Parathyroid adenoma (tissue), 2 donors: ENCODE measurements around the gene PADI6.
"Not testable (repeated sequence)": the region's sequence is repeated elsewhere in the genome, so short reads cannot be mapped to it uniquely, and the experiment has no call there.

Source experiments
- H2AFZ ChIP-seq: fragments of 300-600 bp; sonication (generic); one replicate; pipeline ENCODE4 v1.7.0; 2017; ENCODE audit warnings: antibody characterized with exemption, mild to moderate bottlenecking
- H3K27ac ChIP-seq: fragments of 300-600 bp; sonication (generic); one replicate; pipeline ENCODE4 v1.7.0; 2017
- H3K27me3 ChIP-seq: fragments of 300-600 bp; sonication (generic); one replicate; pipeline ENCODE4 v1.7.0; 2017; ENCODE audit warnings: low read length; ENCODE audit not compliant: control insufficient read depth, insufficient read depth
- H3K36me3 ChIP-seq: fragments of 300-600 bp; sonication (generic); one replicate; pipeline ENCODE4 v1.7.0; 2017; ENCODE audit warnings: low read length; ENCODE audit not compliant: control insufficient read depth, insufficient read depth
- H3K4me1 ChIP-seq: fragments of 300-600 bp; sonication (generic); one replicate; pipeline ENCODE4 v1.7.0; 2017; ENCODE audit warnings: control low read depth
- H3K4me2 ChIP-seq: fragments of 300-600 bp; sonication (generic); one replicate; pipeline ENCODE4 v1.7.0; 2017; ENCODE audit warnings: low read length
- H3K4me3 ChIP-seq: fragments of 300-600 bp; sonication (generic); one replicate; pipeline ENCODE4 v1.7.0; 2017; ENCODE audit warnings: low read depth, low read length
- H3K79me2 ChIP-seq: fragments of 300-600 bp; sonication (generic); one replicate; pipeline ENCODE4 v1.7.0; 2017; ENCODE audit warnings: control low read depth
- H3K9ac ChIP-seq: fragments of 300-600 bp; sonication (generic); one replicate; pipeline ENCODE4 v1.7.0; 2017; ENCODE audit warnings: mild to moderate bottlenecking
- H3K9me3 ChIP-seq: fragments of 300-600 bp; sonication (generic); one replicate; pipeline ENCODE4 v1.7.0; 2017; ENCODE audit warnings: low read length; ENCODE audit not compliant: control insufficient read depth
- TF ChIP-seq, protein P1 (sequence below): fragments of 300-600 bp; sonication (generic); IDR thresholded peaks from one replicate; pipeline ENCODE4 v1.7.0; 2017; ENCODE audit warnings: antibody characterized with exemption, mild to moderate bottlenecking
- donor health status: primary hyperparathyroidism.

PADI6 gene

GRCh38 chr1:17342014-17342441 is 30.0 kb upstream of the PADI6 start:
- Histone ChIP-seq H3K9ac (no peak overlapping the region), H3K27me3 (no peaks in the 10 kb centered on the region), H3K79me2 (no peaks in the 10 kb centered on the region), H3K27ac (no peak overlapping the region), H3K36me3 (no peaks in the 10 kb centered on the region), H3K4me2 (no peak overlapping the region), H3K9me3 (no peaks in the 10 kb centered on the region), H3K4me3 (no peak overlapping the region), H3K4me1 (no peaks in the 10 kb centered on the region), H2AFZ (no peak overlapping the region)
- TF ChIP-seq, protein P1, sequence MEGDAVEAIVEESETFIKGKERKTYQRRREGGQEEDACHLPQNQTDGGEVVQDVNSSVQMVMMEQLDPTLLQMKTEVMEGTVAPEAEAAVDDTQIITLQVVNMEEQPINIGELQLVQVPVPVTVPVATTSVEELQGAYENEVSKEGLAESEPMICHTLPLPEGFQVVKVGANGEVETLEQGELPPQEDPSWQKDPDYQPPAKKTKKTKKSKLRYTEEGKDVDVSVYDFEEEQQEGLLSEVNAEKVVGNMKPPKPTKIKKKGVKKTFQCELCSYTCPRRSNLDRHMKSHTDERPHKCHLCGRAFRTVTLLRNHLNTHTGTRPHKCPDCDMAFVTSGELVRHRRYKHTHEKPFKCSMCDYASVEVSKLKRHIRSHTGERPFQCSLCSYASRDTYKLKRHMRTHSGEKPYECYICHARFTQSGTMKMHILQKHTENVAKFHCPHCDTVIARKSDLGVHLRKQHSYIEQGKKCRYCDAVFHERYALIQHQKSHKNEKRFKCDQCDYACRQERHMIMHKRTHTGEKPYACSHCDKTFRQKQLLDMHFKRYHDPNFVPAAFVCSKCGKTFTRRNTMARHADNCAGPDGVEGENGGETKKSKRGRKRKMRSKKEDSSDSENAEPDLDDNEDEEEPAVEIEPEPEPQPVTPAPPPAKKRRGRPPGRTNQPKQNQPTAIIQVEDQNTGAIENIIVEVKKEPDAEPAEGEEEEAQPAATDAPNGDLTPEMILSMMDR = no peak

DNA sequence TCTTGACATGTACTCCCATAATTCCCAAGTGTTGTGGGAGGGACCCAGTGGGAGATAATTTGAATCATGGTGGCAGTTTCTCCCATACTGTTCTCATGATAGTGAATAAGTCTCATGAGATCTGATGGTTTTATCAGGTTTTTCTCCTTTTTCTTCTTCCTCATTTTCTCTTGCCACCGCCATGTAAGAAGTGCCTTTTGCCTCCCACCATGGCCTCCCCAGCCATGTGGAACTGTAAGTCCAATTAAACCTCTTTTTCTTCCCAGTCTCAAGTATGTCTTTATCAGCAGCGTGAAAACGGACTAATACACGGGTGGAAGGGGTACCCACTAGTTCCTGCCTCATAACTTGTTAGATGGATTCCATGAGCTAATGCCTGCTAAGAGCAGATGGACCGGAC is 26.5 kb upstream of the PADI6 start:
- not testable (repeated sequence) for H3K79me2 ChIP-seq, H3K9ac ChIP-seq, H3K27ac ChIP-seq, H3K27me3 ChIP-seq, H3K36me3 ChIP-seq, H3K4me1 ChIP-seq, H3K4me2 ChIP-seq, H3K4me3 ChIP-seq, H2AFZ ChIP-seq, H3K9me3 ChIP-seq

- Histone ChIP-seq H3K36me3 (no peaks in the 10 kb centered on the region), H3K4me1 (no peaks in the 10 kb centered on the region), H3K79me2 (no peaks in the 10 kb centered on the region), H3K27me3 (no peaks in the 10 kb centered on the region), H3K9ac (no peak overlapping the region), H3K4me3 (no peak overlapping the region), H3K27ac (no peak overlapping the region), H3K9me3 (no peaks in the 10 kb centered on the region), H3K4me2 (no peak overlapping the region), H2AFZ (no peak overlapping the region)
- TF ChIP-seq, protein P1 = no peak
Measured at GRCh38 chr1:17346046-17346789, 25.8 kb upstream of the PADI6 start.

DNA sequence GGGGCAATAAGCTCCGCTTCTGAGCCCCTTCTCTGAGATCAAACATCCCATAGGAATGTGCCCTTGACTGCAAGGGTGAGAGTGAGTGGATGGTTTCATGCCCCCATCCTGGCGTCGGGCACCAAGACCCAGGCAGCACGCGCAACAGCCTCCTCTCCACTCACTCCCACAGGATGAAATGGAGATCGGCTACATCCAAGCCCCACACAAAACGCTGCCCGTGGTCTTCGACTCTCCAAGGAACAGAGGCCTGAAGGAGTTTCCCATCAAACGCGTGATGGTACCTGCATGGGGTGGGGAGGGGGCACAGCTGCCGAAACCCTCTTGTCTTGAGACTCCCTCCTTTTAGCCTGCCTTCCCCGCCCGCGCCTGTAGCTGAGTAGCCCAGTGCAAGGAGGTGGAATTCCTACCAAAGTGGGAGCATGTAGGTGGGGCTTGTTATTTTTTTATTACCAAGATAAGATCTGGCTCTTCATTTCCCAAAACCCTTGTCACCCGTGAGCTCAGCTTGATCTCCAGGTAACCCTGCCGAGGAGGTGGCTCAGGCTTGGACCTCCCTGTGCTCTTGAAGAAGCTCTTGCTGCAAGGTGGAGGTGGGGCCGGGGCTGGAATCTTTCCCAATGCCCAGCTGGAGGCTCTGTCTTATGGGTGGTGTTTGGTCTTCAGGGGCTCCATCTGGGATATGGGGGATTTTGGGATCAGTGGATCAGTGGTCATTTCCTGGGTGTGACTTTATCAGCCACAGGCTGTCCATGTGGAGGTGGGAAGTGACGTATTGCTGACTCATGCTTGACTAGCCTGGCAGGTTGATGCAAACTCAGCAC is 24.0 kb upstream of the PADI6 start:
- H3K27ac ChIP-seq = no peak overlapping the region
- no peaks in the 10 kb centered on the region for H3K9me3 ChIP-seq
- no peaks in the 10 kb centered on the region for H3K79me2 ChIP-seq
- H3K4me1 ChIP-seq = no peaks in the 10 kb centered on the region
- no peaks in the 10 kb centered on the region for H3K27me3 ChIP-seq
- no peak overlapping the region for H3K4me3 ChIP-seq
- TF ChIP-seq, protein P1 = no peak
- H3K9ac ChIP-seq = no peak overlapping the region
- H2AFZ ChIP-seq = no peak overlapping the region
- H3K4me2 ChIP-seq = no peak overlapping the region
- H3K36me3 ChIP-seq = no peaks in the 10 kb centered on the region

- H3K27me3 ChIP-seq = no peaks in the 10 kb centered on the region
- no peak overlapping the region for H3K4me3 ChIP-seq
- H3K4me1 ChIP-seq = no peaks in the 10 kb centered on the region
- H3K9ac ChIP-seq = no peak overlapping the region
- no peak overlapping the region for H3K27ac ChIP-seq
- H2AFZ ChIP-seq = no peak overlapping the region
- H3K79me2 ChIP-seq = no peaks in the 10 kb centered on the region
- no peaks in the 10 kb centered on the region for H3K9me3 ChIP-seq
- no peak overlapping the region for H3K4me2 ChIP-seq
- TF ChIP-seq, protein P1 = no peak
- H3K36me3 ChIP-seq = no peaks in the 10 kb centered on the region
Measured at GRCh38 chr1:17348593-17349234, 23.3 kb upstream of the PADI6 start.
